Lower leg skin (tissue), 4 donors: ENCODE results near the gene EFCAB6. TPM values are rescaled to one million over a fixed set of nuclear protein-coding genes. Genes with fewer than 3 reads are reported as not detected.

ENCODE experiments used
- DNase-seq, 2 donors: peaks; one replicate each; pipeline ENCODE4 v3.0.0-alpha.2; 2019; ENCODE audit warnings: low spot score in 2 of 2
- H3K4me3 ChIP-seq: fragments of 200-600 bp; sonication (generic); 2 replicates; pipeline ENCODE4 v1.5.1; 2017; ENCODE audit warnings: mild to moderate bottlenecking, low read depth; ENCODE audit not compliant: poor library complexity, severe bottlenecking
- CTCF ChIP-seq, 3 donors: fragments of 450-650 bp; IDR thresholded peaks; one replicate each; pipeline ENCODE4 v1.5.1; 2016; ENCODE audit warnings: antibody characterized with exemption in 3 of 3, mild to moderate bottlenecking in 3 of 3, moderate library complexity in 2 of 3
- POLR2A ChIP-seq, 2 donors: fragments of 450-650 bp; IDR thresholded peaks; one replicate each; pipeline ENCODE4 v1.6.1; 2016 to 2017; ENCODE audit warnings: antibody characterized with exemption in 2 of 2, mild to moderate bottlenecking in 1 of 2, moderate library complexity in 1 of 2
- WGBS, 2 donors: methylation state at CpG; one replicate each; pipeline ENCODE4 v1.1.5; 2018; 5-methylcytosine and 5-hydroxymethylcytosine counted together
- intact Hi-C: fragments of 100-400 bp; cut with DNase I; formaldehyde crosslinking; loops from one replicate; pipeline ENCODE4 v1.15.0; 2023; ENCODE audit warnings: low total_unique reads
- total RNA-seq, 4 donors: library from RNA; depleted of rRNA; stranded (reverse); fragments of >200 nt; gene quantifications; one replicate each; pipeline ENCODE4 v1.1.0, GENCODE V29; 2016

Gene EFCAB6
- total RNA-seq, 4 donors from 2014 or later = 0.44 to 4.2 (median 1.8) TPM

- no peak for DNase-seq
- H3K4me3 ChIP-seq = no peak overlapping the region
- intact Hi-C loops = no loop called here
- WGBS, 2 donors = 87 to 91% methylated on average over 31 of the region's 31 CpGs
- TF ChIP-seq POLR2A (IDR thresholded peaks at IDR 0.05) (no peak), CTCF (IDR thresholded peaks at IDR 0.05) (no peak)
These were observed 297.5 kb downstream of the EFCAB6 start for GRCh38 chr22:43514476-43515157.

DNA sequence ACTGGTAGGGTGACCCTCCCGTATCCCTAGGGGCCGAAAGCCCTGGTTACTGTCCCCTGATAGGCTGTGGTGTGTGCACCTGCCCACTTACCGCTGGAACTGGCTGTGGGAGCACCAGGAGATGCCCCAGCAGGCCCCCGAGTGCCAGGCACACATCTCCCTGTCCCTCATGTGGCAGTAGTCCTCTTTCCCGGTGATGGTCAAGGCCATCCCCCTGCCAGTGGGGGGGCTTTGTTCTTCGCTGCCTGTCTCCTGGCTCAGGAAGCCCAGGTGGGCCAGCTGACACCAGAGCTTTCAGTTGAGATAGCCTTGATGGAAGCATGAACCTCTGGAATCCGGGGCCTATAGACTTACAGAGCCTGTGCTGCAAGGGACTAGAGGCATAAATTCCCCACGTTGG is 299.8 kb downstream of the EFCAB6 start:
- DNase-seq = no peak
- no peak overlapping the region for H3K4me3 ChIP-seq
- intact Hi-C loops = no loop called here
- WGBS, 2 donors = 81 to 88% methylated on average over 6 to 8 of the region's 8 CpGs
- TF ChIP-seq POLR2A (IDR thresholded peaks at IDR 0.05) (no peak), CTCF (IDR thresholded peaks at IDR 0.05) (no peak)

DNA sequence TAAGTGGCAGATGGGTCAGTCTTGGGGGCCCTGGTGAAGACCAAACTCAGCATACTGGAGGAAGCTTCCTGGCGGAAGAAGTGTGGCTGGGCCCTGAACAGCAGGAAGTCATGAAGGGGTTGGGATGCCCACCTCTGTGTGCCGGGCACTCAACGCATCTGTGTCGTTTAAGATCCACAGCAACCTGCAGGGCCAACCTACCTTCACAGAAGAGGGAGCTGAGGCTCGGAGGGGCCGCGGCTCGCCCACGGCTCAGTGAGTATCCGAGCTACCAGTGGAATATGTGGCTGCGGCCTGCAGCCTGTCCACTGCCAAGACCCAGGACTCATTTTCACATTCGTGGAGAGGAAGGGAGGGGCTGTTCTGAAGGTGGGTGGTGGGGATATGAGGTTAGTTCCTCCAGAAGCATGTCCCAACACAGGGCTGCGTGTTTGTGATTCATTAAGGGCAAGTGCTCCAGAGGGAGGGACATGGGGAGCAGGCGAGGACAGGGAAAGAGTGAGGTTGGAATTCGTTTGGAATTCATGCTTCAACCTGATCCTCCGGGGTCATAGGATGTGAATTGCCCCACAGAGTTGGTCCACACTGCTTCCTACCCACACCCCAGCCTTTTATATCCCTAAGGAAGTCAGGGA is 300.7 kb downstream of the EFCAB6 start:
- TF ChIP-seq CTCF (IDR thresholded peaks at IDR 0.05) = no peak
- TF ChIP-seq POLR2A (IDR thresholded peaks at IDR 0.05) = no peak
- intact Hi-C loops = no loop called here
- WGBS, 2 donors = 57 to 58% methylated on average over 16 of the region's 16 CpGs
- DNase-seq = no peak
- no peak overlapping the region for H3K4me3 ChIP-seq

DNA sequence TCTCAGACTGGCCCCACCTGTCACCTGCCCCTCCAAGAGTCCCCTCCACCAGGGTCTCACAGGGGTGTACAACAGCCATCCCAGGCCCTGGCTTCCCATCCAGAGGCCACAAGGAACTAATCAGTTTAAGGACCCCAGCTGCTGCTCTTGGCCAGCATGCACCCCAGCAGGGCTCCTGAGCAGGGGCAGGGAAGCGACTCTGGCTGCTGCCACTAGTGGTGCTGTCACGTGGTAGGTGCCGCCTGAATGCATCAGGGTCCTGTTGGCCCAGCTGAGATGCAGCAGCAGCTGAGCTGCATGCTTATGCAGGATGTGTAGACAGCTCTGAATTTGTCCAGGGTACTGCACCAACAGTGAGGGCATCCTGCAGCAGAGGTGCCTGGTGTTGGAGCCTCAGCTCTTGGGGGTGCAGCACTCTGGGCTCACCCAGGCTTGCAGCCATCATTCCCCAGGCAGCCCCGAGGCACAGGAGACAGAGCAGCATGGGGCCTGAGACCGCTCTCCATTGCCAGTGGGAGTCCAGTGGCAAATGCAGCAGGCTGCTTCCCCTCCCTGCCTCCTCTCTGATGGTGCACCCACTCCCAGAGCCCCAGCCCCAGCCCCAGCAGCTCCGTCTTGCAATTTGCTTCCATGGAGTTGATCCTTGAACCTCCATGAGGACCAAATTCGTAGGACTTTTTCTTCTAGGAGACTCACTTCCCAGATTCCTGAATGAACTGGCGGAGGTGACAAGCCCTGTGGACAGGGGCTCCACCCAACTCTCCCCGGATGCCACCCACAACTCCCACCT is 301.6 kb downstream of the EFCAB6 start:
- intact Hi-C loops = no loop called here
- no peak for DNase-seq
- TF ChIP-seq CTCF (IDR thresholded peaks at IDR 0.05) (no peak), POLR2A (IDR thresholded peaks at IDR 0.05) (no peak)
- 77 to 87% methylated on average over 8 of the region's 9 CpGs for WGBS, 2 donors
- H3K4me3 ChIP-seq = no peak overlapping the region

DNA sequence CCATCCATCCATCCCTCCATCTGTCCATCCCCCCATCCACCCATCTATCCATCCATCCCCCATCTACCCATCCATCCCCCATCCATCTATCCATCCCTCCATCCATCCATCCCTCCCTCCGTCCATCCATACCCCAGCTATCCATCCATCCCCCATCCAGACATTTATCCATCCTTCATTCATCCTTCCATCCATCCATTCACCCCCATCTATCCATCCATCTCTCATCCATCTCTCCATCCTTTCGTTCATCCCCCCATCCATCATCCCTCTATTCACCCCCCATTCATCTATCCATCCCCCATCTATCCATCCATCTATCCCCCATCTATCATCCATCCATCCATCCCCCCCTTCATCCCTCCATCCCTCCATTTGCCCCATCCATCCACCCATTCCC is 302.8 kb downstream of the EFCAB6 start:
- intact Hi-C loops = no loop called here
- 84 to 95% methylated on average over 2 of the region's 2 CpGs for WGBS, 2 donors
- DNase-seq = no peak
- TF ChIP-seq POLR2A (IDR thresholded peaks at IDR 0.05) (no peak), CTCF (IDR thresholded peaks at IDR 0.05) (no peak)
- no peak overlapping the region for H3K4me3 ChIP-seq
